Measurements from ENCODE around the gene DCC.
A peak's percentile ranks its signal among the peaks of the same experiment; 100 is the strongest.
"Not testable (repeated sequence)": the region's sequence is repeated elsewhere in the genome, so short reads cannot be mapped to it uniquely, and the experiment has no call there.

DCC gene

GRCh38 chr18:52348209-52348608 is 8.2 kb downstream of the DCC start:
- no peak for DNase-seq

GRCh38 chr18:52349498-52349897 is 9.5 kb downstream of the DCC start:
- DNase-seq = no peak

GRCh38 chr18:52352920-52353319 is 12.9 kb downstream of the DCC start:
- DNase-seq = no peak

GRCh38 chr18:52353589-52353988 is 13.6 kb downstream of the DCC start:
- no peak for DNase-seq

- no peak for DNase-seq
Observed at GRCh38 chr18:52363861-52364260, 23.9 kb downstream of the DCC start.

- DNase-seq = not testable (repeated sequence)
Observed at GRCh38 chr18:52366851-52367250, 26.9 kb downstream of the DCC start.

GRCh38 chr18:52367953-52368742 is 28.2 kb downstream of the DCC start:
- DNase-seq = no peak

- no peak for DNase-seq
Observed at GRCh38 chr18:52370841-52371240, 30.8 kb downstream of the DCC start.

- no peak for DNase-seq
Observed at GRCh38 chr18:52376104-52376503, 36.1 kb downstream of the DCC start.

GRCh38 chr18:52377094-52377493 is 37.1 kb downstream of the DCC start:
- no peak for DNase-seq

GRCh38 chr18:52386306-52386705 is 46.3 kb downstream of the DCC start:
- DNase-seq = no peak

- no peak for DNase-seq
Observed at GRCh38 chr18:52387175-52387574, 47.2 kb downstream of the DCC start.

- no peak for DNase-seq
Observed at GRCh38 chr18:52391810-52392559, 52.0 kb downstream of the DCC start.

GRCh38 chr18:52394602-52395001 is 54.6 kb downstream of the DCC start:
- no peak for DNase-seq

GRCh38 chr18:52395146-52395852 is 55.3 kb downstream of the DCC start:
- peak; percentile 20 for DNase-seq

GRCh38 chr18:52401236-52401635 is 61.2 kb downstream of the DCC start:
- DNase-seq = no peak

- no peak for DNase-seq
Observed at GRCh38 chr18:52402814-52403213, 62.8 kb downstream of the DCC start.

GRCh38 chr18:52403291-52404021 is 63.5 kb downstream of the DCC start:
- no peak for DNase-seq

- no peak for DNase-seq
Observed at GRCh38 chr18:52408800-52409302, 68.9 kb downstream of the DCC start.

GRCh38 chr18:52409727-52410126 is 69.7 kb downstream of the DCC start:
- DNase-seq = no peak

- no peak for DNase-seq
Observed at GRCh38 chr18:52415131-52415530, 75.1 kb downstream of the DCC start.

- no peak for DNase-seq
Observed at GRCh38 chr18:52422985-52423601, 83.1 kb downstream of the DCC start.
